Transverse colon (tissue), 4 donors: ENCODE data around the gene CCNJ.
"Not testable (repeated sequence)": the region's sequence is repeated elsewhere in the genome, so short reads cannot be mapped to it uniquely, and the experiment has no call there.

Experiments
- CTCF ChIP-seq, 5 experiments: fragments of 200-600 bp in 3 of 5; fragments of 450-650 bp in 2 of 5; sonication (generic) in 3 of 5; IDR thresholded peaks; 1 replicate in 2 of 5; 2 replicates in 3 of 5; pipeline ENCODE4 v1.5.1; 2016 to 2017; ENCODE audit warnings: antibody characterized with exemption in 5 of 5, inconsistent platforms in 3 of 5, mild to moderate bottlenecking in 2 of 5, moderate library complexity in 1 of 5
- EP300 ChIP-seq: sonication (generic); formaldehyde crosslinking; IDR thresholded peaks from one replicate; pipeline ENCODE4 v1.6.1; 2017; ENCODE audit warnings: antibody characterized with exemption, low read depth
- POLR2A ChIP-seq: fragments of 450-650 bp; IDR thresholded peaks from one replicate; pipeline ENCODE4 v1.6.1; 2016; ENCODE audit warnings: antibody characterized with exemption, mild to moderate bottlenecking, moderate library complexity
- POLR2AphosphoS5 ChIP-seq, 3 donors: sonication (generic); formaldehyde crosslinking; IDR thresholded peaks; one replicate each; pipeline ENCODE4 v1.6.1; 2016; ENCODE audit warnings: antibody characterized with exemption in 3 of 3

GRCh38 chr10:95994376-95994775 lies 49.0 kb upstream of the CCNJ start:
- TF ChIP-seq EP300; POLR2AphosphoS5 (IDR thresholded peaks at IDR 0.05); POLR2A; CTCF (IDR thresholded peaks at IDR 0.05): not testable (repeated sequence)
